SK-MEL-5 (cell line): ENCODE data around the gene CCDC34. TPM values are rescaled to one million over a fixed set of nuclear protein-coding genes. Genes with fewer than 3 reads are reported as not detected.

Source experiments
- DNase-seq: peaks from one replicate; pipeline ENCODE4 v3.0.0-alpha.2; 2016; ENCODE audit warnings: low read depth, low spot score
- in situ Hi-C: cut with HindIII; loops from 2 replicates; pipeline ENCODE4 v1.10.0; 2016; ENCODE audit warnings: low sequenced_read_pairs, high pct_unique_total_duplicates, low pct_unique_long_range_greater_than_20kb
- polyA plus RNA-seq, 2 experiments: library from polyadenylated mRNA; depleted of rRNA; stranded (reverse); fragments of >200 nt; gene quantifications; 2 replicates each; pipeline ENCODE4 v1.2.3, GENCODE V29; 2015
- total RNA-seq: library from RNA; depleted of rRNA; stranded (reverse); fragments of >200 nt; shearing (Covaris generic); gene quantifications from 2 replicates; pipeline ENCODE4 v1.2.3, GENCODE V29; 2014; rRNA removed

The CCDC34 gene, protein sequence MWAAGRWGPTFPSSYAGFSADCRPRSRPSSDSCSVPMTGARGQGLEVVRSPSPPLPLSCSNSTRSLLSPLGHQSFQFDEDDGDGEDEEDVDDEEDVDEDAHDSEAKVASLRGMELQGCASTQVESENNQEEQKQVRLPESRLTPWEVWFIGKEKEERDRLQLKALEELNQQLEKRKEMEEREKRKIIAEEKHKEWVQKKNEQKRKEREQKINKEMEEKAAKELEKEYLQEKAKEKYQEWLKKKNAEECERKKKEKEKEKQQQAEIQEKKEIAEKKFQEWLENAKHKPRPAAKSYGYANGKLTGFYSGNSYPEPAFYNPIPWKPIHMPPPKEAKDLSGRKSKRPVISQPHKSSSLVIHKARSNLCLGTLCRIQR
- 7.1 and 8.1 TPM in 2 replicates for total RNA-seq
- polyA plus RNA-seq (2015; cell fraction: cytosol; rRNA removed): 13.1 and 13.2 TPM in 2 replicates
- polyA plus RNA-seq (2015; cell fraction: nucleus; rRNA removed): 5.5 and 7.9 TPM in 2 replicates

DNA sequence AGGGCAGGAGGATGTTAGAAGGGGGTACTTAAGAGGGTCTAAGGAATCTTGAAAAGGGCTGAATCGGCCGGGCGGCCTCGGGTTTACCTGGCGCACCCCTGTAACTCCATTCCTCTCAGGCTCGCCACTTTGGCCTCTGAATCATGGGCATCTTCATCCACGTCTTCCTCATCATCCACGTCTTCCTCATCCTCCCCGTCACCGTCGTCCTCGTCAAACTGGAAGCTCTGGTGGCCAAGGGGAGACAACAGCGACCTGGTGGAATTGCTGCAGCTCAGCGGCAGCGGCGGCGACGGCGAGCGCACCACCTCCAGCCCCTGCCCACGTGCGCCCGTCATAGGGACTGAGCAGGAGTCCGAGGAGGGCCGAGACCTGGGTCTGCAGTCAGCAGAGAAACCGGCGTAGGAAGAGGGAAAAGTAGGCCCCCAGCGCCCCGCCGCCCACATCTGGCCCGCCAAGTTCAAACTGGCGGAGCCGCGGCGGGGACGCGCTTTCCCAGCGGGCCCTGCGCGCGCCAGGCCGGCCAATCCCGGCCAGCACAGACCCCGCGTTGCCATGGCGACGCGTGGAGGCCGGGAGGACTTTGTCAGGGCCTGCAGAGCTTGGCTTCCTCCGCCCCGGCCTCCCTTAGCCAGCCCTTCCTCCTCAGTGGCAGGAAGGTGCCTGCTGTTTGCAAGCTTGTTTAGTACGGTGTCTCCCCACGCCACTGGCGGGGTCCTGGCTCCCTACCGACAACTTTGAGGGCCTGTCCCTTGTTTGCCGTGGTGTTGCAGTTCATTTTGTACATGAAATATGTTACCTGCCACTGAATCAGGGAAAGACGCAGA, at the start of gene CCDC34:
TSS of gene CCDC34 (minus strand) at position 467 of the 827 bp plus-strand sequence. CDS start at position 446, 21 bp downstream.
- in situ Hi-C loops: no loop called here

DNA sequence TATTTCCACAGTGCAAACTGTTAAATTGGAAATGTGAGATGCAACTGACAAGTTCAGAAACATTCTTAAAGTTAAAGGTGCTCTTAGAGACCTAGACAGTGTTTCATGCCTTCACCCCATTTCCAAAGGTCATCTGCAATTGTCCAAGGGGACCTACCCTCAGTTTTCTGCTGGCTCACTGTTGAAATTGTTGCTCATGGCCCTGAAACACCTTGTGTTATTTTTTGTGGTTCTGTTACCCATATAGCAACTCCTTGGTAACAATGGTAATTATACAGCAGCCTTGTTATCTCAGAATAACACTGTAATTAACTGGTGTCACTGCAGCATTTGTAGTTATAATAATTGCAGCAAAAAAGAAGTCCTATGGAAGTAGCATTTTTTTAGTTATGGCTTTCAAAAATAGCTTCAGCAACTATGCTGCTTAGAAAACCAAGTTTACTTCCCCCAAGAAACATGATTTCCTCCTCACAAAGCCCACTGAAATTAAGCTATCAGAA, 49.2 kb upstream of the CCDC34 start:
- in situ Hi-C loops: no loop called here
- no peak for DNase-seq

More for the DNA sequence above, at the start of gene CCDC34:
- peak; percentile 90 for DNase-seq

DNA sequence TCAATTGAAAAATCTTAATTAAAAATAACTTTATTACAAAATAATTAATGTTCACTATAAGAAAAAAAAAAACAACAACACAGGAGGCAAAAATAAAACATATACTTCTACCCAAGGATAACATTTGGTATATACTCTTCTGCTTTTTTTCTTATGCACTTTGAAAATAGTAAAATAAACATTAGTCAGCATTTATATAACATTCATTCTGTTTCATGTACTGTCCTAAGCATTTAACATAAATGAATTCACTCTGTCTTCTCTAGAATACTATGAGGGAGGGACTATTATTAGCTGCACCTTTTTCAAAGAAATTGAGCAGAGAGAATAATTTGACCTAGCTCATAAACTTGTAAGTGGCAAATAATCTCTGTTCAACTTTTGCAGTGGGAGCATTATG, 48.3 kb upstream of the CCDC34 start:
- no peak for DNase-seq
- in situ Hi-C loops: no loop called here

GRCh38 chr11:27410272-27410671, 47.3 kb upstream of the CCDC34 start:
- no peak for DNase-seq
- in situ Hi-C loops: no loop called here

GRCh38 chr11:27409742-27410141, 46.7 kb upstream of the CCDC34 start:
- in situ Hi-C loops: no loop called here
- no peak for DNase-seq

GRCh38 chr11:27409049-27409448, 46.0 kb upstream of the CCDC34 start:
- in situ Hi-C loops: no loop called here

GRCh38 chr11:27408246-27408800, 45.3 kb upstream of the CCDC34 start:
- in situ Hi-C loops: no loop called here
- no peak for DNase-seq

More at GRCh38 chr11:27409049-27409448, 46.0 kb upstream of the CCDC34 start:
- no peak for DNase-seq

GRCh38 chr11:27406498-27407354, 43.7 kb upstream of the CCDC34 start:
- in situ Hi-C loops: no loop called here
- no peak for DNase-seq

GRCh38 chr11:27405134-27405533, 42.1 kb upstream of the CCDC34 start:
- no peak for DNase-seq
- in situ Hi-C loops: no loop called here

- no peak for DNase-seq
- in situ Hi-C loops: no loop called here
Measured at GRCh38 chr11:27404427-27404826, 41.4 kb upstream of the CCDC34 start.

DNA sequence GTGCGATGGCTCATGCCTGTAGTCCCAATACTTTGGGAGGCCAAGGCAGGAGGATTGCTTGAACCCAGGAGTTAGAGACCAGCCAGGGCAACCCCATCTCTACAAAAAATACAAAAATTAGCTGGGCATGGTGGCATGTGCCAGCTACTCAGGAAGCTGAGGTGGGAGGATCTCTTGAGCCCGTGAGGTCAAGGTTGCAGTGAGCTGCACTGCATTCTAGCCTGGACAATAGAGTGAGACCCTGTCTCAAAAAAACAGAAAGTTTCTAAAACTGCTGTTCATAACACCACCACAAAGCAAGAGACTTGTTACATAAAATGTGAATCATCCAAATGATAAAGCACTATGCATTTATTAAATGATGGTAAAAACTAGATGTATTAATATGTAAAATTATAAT, 40.2 kb upstream of the CCDC34 start:
- DNase-seq: no peak
- in situ Hi-C loops: no loop called here

GRCh38 chr11:27402450-27402849, 39.4 kb upstream of the CCDC34 start:
- peak; percentile 15 for DNase-seq
- in situ Hi-C loops: no loop called here

DNA sequence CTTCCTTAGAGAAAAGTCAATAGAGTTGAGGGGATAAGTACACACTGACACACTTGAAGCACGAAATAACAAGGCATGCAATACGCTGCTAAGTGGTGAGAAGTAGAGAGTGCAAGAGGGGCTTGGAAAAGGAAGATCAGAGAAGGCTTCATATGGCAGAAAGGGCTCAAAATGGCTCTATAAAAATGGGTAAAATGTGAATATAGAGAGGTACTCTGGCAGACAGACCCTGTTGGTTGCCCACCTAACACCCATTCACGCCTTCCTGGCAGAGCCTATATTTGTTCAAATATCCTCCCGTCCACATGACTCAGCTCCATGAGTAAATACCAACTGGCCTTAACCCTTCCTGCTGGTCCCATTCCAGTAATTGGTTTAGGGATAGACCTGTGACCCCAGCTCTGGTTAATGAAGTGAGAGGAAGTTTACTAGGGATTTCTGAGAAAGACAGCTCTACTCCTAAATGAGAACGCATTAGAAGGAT, 38.9 kb upstream of the CCDC34 start:
- in situ Hi-C loops: no loop called here
- DNase-seq: no peak

DNA sequence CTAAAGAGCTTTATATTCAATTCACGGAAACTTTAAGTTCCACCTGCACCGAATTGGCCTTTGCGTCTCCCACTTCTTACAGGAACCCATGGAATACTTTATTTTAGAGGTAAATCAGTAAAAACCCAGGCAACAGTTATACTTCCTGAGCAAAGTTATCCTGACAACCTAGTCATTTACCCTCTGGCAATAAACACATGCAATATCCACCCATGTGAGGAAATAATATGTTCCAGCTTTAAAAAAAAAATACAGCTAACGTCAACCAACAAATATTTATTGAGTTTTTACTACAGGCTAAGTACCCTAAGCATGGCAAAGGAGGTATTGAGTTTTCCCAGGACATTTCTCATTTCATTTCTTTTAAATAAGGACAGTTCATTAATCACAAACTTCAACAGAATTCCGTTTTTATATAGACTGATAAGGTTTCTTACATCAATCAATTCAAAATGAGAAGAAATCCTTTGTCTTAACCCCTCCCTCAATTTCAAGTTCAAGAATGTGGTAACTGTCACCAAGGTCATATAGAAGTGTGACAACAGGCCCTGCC, 38.3 kb upstream of the CCDC34 start:
- in situ Hi-C loops: no loop called here
- DNase-seq: no peak

DNA sequence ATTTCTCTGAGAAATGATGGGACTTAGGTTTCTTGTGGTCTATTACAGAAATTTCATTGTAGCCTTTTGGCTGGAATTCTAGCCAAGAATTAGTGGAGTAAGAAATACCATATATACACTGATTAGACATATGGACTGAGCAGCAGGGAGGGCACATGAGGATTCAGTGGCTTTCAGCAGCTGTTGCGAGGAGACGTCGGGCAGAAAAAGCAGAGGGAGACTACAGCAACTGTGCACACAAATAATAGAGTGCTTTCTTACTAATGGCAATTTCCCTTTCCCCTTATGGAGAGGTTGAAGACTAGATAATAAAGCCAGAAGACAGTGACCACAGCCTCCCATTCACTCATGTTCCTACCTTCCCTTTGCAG, 35.4 kb upstream of the CCDC34 start:
- DNase-seq: no peak
- in situ Hi-C loops: no loop called here

DNA sequence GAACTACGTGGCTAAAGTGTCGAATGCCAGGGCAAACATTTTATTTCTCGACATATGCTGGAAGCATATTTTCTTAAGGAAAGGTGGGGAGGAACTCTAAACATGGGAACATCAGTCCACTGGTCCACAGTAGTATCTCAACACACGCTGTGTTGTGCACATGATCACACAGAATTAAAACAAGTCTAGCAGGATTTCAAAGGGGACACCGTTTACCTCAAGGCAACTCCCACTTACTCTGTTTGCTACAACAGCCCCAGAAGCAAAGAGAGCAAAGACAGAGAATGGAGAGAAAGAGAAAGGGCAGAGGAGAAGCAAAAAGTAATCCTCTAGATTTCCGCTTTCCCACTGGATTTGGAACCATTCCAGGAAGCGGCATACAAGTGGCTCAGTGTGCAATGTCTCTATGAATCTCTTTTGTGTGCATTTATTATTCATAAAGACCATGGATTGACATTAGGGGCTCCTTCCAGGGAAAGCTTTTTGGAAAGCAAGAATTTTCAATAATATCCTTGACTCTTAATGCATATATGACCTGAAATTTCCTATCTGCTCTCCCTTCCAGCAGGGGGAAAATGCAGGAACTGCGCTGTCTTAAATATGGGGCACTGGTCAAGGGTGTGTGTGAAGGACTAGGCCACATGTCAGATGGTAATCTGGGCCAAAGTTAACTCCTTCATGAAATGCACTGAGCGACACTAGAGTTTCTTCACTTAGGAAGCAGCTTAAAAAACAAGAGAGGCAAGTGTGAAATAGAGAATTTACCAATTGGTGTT, 34.8 kb upstream of the CCDC34 start:
- DNase-seq: peak; percentile 48
- in situ Hi-C loops: no loop called here
